Stromal cell of bone marrow (primary cell): ENCODE data around the gene MYL5.
"Not testable (repeated sequence)": the region's sequence is repeated elsewhere in the genome, so short reads cannot be mapped to it uniquely, and the experiment has no call there.

ENCODE experiments used
- DNase-seq: peaks from one replicate; pipeline ENCODE4 v3.0.0-alpha.2; 2012; ENCODE audit warnings: low read depth

Gene MYL5

GRCh38 chr4:687048-687970 lies 13.0 kb downstream of the MYL5 start:
- peak; percentile 86 for DNase-seq

- DNase-seq, result no peak
Observed at GRCh38 chr4:687971-688853, 13.9 kb downstream of the MYL5 start.

DNA sequence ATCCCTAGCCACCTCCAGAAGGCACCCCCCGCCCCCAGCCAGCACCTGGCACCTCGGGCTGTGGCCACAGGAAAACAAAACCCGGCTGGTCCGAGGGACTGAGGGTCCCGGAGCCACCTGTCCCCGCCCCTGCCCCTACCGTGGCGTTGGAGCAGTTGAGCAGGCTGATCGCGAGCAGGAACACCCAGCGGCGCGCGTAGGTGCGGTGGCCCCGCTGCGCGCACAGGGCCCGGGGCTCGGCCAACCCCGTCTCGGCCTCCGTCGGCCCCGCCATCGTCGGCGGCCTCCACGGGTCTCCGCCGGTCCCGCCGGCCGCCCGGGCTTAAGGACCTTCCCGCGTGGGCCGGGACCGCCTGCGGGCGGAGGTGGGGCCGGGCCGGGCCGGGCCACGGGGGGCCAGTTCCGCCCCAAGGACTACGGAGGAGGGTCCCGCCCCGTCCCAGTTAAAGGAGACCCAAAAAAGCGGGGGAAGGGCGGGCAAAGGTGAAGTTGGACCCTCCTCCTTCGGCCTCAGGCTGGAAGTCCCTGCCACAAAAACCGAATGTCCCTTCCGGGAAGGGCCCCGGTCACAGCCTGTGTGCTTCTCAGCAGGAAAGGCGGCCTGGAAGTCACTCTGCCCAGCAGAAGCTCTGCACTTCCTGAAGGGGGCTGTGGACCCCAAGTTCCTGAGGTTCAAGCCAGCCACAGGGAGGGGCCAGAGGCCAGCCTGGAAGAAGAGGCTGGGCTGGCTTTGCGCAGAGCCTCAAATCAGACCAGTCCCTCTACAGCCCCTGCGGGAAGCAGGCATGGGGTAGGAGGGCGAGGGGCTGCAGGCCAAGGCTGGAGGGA lies 14.7 kb downstream of the MYL5 start, which contains the start of gene SLC49A3:
SLC49A3 (minus strand) TSS at position 298 of the 828 bp plus-strand sequence; CDS start at position 274, 24 bp downstream.
- DNase-seq, result no peak

- DNase-seq, result no peak
Observed at GRCh38 chr4:689723-690122, 15.4 kb downstream of the MYL5 start.

GRCh38 chr4:692771-693554 lies 18.6 kb downstream of the MYL5 start:
- DNase-seq, result no peak

DNA sequence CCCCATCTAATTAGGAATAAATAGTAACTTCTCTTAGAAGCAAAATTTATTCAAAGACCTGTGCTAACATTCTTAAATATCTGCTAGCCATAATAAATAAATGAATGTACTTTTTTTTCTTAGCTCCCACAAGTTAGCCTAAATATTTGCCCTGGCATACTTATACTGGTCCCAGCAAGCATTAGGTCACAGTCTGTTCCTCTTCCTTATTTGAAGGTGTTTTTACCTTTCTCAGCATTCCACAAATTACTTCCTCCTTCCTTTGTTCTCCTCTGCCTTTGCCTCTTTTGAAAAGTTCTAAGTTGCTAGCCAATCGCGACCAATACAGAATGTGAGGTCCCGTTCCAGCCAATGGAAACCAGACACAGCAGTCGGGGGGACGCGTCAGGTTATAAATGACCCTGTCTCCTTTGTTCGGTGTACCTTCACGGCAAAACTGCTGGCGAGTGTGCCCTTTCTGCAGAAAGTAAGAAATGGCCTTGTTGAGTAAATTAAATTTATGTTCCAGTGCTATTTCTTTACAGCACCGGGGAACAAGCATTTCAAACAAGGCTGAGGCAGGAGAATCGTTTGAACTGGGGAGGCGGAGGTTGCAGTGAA lies 20.1 kb downstream of the MYL5 start:
- DNase-seq, result not testable (repeated sequence)

- DNase-seq, result no peak
Observed at GRCh38 chr4:699816-700580, 25.7 kb downstream of the MYL5 start.

DNA sequence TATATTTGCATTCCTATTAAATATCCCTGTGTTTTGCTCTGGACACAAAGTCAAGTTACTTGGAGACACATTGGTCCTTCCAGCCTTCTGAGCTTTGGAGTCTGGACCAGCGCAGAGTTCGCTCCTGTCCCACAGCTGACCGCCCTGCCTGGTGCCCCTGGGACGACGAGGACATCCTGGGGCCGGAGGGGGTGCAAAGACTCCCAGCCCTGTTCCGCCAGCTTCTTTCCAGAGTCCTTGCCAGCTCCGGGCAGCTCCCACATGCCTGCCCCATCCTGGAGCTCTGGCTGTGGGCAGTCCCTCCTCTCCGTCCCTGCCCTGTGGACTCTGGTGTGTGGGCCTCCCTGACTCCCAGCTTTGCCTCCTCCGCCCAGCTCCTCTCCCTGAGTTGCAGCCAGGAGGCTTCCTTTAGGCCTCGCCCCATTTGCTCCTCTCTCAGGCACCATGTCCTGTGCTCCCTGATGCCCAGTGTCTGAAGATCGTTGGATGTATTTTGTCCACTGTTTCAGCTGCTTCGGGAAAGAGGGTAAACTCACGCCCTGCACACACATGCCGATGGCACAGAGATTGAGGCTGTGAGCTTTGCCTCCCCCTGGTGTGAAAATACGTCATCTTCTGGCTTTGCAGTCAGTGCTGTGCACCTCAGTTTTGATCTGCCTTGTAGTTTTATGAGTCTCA lies 26.4 kb downstream of the MYL5 start:
- no peak for DNase-seq

- DNase-seq, result no peak
Observed at GRCh38 chr4:702618-703048, 28.3 kb downstream of the MYL5 start.

- DNase-seq, result no peak
Observed at GRCh38 chr4:703336-704197, 29.2 kb downstream of the MYL5 start.

- no peak for DNase-seq
Observed at GRCh38 chr4:704198-704891, 30.0 kb downstream of the MYL5 start.

DNA sequence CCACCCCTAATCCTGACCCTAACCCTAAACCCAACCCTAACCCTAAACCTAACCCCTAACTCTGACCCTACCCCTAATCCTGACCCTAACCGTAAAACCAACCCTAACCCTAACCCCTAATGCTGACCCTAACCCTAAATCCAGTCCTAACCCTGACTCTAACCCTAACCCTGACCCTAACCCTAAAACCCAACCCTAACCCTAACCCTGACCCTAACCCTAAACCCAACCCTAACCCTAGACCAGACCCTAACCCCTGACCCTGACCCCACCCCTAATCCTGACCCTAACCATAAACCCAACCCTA lies 30.6 kb downstream of the MYL5 start:
- DNase-seq, result no peak

DNA sequence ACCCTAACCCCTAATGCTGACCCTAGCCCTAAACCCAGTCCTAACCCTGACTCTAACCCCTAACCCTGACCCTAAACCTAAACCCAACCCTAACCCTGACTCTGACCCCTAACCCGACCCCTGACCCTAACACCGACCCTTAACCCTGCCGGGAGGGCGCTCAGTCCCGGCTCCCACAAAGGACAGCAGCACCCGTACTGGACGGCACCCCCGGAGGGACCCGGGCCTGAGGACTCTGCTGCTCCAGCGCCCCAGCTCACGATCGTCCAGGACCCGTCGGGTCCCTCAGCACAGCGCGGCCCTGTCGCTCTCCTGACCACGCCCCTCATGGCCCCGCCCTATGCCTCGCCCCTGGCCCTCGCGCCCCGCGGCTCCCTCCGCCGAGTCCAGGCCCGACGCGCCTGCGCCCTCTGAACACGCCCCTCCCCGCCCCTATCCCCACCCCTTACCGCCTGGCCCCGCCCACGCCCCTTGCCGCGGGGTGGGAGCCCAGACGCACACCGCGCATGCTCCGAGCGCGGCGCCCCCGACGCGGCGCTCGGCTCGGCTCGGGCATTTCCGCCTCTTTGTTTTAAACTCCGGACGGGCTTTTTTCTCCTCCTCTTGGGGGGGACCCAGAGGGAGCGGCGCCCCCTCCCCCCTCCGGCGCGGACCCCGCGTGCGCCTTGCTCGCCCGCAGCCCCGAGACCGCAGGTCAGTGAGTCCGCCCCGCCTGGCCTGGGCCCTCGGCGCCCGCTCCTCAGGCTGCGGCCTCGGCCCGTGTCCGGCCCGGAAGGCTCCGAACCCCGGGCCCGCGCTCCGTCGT lies 31.1 kb downstream of the MYL5 start, which contains the start of gene PCGF3:
PCGF3 (plus strand) TSS at position 555 of the 805 bp plus-strand sequence. CDS start 27,849 bp downstream, outside the sequence.
- peak; percentile 83 for DNase-seq

GRCh38 chr4:706083-706633 lies 31.8 kb downstream of the MYL5 start:
- not testable (repeated sequence) for DNase-seq

DNA sequence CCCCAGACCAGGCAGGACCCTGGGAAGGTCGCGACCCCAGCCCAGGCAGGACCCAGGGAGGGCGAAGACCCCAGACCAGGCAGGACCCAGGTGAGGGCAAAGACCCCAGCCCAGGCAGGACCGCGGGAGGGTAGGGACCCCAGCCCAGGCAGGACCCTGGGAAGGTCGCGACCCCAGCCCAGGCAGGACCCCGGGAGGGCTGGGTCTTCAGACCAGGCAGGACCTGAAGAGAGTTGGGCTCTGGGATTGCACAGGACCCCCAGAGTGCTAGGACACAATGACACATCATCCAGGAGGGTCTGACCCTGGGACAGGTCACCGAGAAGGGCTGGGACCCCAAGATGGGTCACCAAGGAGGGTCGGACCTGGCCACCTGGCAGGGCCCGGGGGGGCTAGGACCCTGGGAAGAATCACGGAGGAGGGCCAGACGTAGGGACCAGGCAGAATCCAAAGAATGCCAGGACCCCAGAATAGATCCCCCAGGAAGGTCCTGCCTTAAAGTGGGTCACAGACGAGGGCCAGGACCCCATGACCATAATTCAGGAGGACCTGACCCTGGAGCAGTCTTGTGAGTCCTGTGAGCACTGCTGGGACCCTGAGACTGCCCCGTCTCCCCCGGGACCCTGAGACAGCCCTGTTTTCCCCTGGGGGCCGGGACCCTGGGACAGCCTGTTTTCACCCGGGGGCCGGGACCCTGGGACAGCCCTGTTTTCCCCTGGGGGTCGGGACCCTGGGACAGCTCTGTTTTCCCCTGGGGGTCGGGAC lies 32.7 kb downstream of the MYL5 start:
- no peak for DNase-seq
